Activated CD4-positive, alpha-beta T cell treated with anti-CD3 and anti-CD28 coated beads, Interleukin-2, amount 50 U/mL, for 16 hours (primary cell): ENCODE measurements around the gene ANKZF1.

Experiments used
- DNase-seq: peaks from one replicate; pipeline ENCODE4 v3.0.0-alpha.2; 2020

The ANKZF1 gene

DNA sequence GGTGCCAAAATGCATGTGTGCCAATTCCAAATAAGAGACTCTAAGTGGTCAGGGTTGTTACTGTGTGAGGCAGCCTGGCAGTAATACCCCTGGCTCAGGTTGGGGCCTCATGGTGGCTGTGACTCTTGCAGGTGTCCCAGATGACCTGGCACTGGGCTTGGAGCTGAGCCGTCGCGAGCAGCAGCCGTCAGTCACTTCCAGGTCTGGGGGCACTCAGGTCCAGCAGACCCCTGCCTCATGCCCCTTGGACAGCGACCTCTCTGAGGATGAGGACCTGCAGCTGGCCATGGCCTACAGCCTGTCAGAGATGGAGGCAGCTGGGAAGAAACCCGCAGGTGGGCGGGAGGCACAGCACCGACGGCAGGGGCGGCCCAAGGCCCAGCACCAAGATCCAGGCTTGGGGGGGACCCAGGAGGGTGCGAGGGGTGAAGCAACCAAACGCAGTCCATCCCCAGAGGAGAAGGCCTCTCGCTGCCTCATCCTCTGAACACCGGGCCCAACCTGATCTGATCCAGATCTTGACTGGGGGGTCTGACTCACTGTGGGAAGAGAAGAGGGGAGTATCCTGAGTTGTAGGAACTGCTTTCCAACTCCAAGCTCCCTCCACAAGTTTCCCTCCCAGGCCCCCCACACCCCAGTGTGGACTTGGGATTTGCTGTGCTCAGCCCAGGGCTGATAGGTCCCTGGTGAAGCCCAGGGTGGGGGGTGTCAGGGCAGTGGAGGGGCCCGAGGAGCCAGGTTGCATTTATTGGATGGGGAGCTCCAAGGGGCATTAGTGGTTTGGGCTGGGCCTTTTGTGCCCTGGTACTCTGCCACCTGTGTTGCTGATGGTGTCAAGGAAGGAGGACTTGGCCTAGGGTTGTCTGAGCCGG, 55.1 kb downstream of the ANKZF1 start:
- no peak for DNase-seq

DNA sequence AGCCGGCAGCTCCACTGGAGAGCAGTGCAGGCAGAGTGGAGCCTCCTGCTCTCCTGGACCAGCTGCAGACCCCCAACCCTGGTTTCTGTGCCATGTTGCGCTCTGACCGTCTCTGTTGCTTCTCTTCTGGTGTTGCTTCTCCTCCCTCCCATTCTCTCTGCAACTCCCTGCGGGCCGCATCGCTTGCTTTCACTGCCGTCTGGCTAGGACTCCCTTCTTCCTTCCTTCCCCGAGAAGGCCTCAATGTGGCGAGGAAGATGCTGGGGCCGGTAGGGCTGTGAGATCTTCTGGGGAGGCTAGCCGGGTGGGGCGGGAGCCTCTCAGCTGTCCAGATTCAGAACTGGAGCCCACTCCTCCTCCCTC, 55.7 kb downstream of the ANKZF1 start:
- DNase-seq: no peak

DNA sequence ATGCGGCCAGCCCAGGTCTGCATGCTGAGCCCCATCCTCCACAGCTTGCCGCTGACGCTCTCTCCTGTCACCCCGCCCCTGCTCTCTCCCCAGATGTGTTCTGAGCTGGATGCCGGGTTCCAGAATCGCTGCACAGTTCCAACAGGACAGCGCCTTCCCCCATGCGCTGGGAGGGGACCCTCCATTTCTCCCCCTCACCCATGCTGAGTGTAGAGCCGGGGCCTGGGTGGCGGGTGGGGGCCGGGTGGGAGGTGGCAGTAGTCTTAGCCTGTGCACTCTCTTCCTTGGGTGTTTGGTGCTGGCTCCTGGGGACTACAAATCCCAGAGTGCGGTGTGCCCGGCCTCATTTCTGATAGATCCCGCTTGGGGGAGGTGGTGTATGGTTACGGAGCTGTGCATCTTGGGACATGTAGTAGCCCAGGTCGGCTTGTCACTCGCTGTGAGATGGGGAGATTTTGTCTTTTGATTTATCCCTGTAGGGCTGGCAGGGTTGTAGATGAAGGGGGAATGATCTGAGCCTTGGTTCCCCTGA, 56.4 kb downstream of the ANKZF1 start:
- DNase-seq: no peak
